IPS-15b (cell line): Measurements from ENCODE around the gene NAA50.

Experiments used
- H3K27me3 ChIP-seq: one replicate; pipeline ENCODE4 v1.6.1; 2013; ENCODE audit warnings: low read length; ENCODE audit not compliant: control insufficient read depth, insufficient read depth
- H3K36me3 ChIP-seq: one replicate; pipeline ENCODE4 v1.6.1; 2013; ENCODE audit warnings: low read length; ENCODE audit not compliant: control insufficient read depth, insufficient read depth
- H3K4me1 ChIP-seq: one replicate; pipeline ENCODE4 v1.6.1; 2013; ENCODE audit warnings: mild to moderate bottlenecking, low read length; ENCODE audit not compliant: control insufficient read depth, insufficient read depth
- H3K4me3 ChIP-seq: one replicate; pipeline ENCODE4 v1.5.1; 2013; ENCODE audit warnings: low read depth, low read length
- H3K9ac ChIP-seq: one replicate; pipeline ENCODE4 v1.6.1; 2013; ENCODE audit warnings: low read depth, mild to moderate bottlenecking, low read length
- H3K9me3 ChIP-seq: one replicate; pipeline ENCODE4 v1.6.1; 2013; ENCODE audit warnings: mild to moderate bottlenecking, low read length; ENCODE audit not compliant: control insufficient read depth, insufficient read depth

The NAA50 gene

GRCh38 chr3:113736548-113737089 is 9.4 kb downstream of the NAA50 start:
- Histone ChIP-seq H3K9ac (no peak overlapping the region), H3K9me3 (no peaks in the 10 kb centered on the region), H3K4me3 (no peak overlapping the region), H3K4me1 (peaks cover 21% of the 10 kb centered on the region), H3K27me3 (no peaks in the 10 kb centered on the region), H3K36me3 (no peaks in the 10 kb centered on the region)

GRCh38 chr3:113731694-113732093 is 14.4 kb downstream of the NAA50 start:
- Histone ChIP-seq H3K9ac (no peak overlapping the region), H3K27me3 (no peaks in the 10 kb centered on the region), H3K4me1 (peaks cover 6% of the 10 kb centered on the region), H3K4me3 (no peak overlapping the region), H3K36me3 (no peaks in the 10 kb centered on the region), H3K9me3 (no peaks in the 10 kb centered on the region)

- Histone ChIP-seq H3K4me1 (no peaks in the 10 kb centered on the region), H3K9ac (no peak overlapping the region), H3K9me3 (no peaks in the 10 kb centered on the region), H3K36me3 (no peaks in the 10 kb centered on the region), H3K27me3 (no peaks in the 10 kb centered on the region), H3K4me3 (no peak overlapping the region)
Measured at GRCh38 chr3:113730550-113730949, 15.5 kb downstream of the NAA50 start.

GRCh38 chr3:113728661-113729060 is 17.4 kb downstream of the NAA50 start:
- no peak overlapping the region for H3K4me3 ChIP-seq
- H3K36me3 ChIP-seq, result no peaks in the 10 kb centered on the region
- H3K9me3 ChIP-seq, result no peaks in the 10 kb centered on the region
- no peak overlapping the region for H3K9ac ChIP-seq
- no peaks in the 10 kb centered on the region for H3K4me1 ChIP-seq
- H3K27me3 ChIP-seq, result no peaks in the 10 kb centered on the region

- no peaks in the 10 kb centered on the region for H3K27me3 ChIP-seq
- H3K4me3 ChIP-seq, result no peak overlapping the region
- H3K9ac ChIP-seq, result no peak overlapping the region
- H3K9me3 ChIP-seq, result no peaks in the 10 kb centered on the region
- H3K36me3 ChIP-seq, result peaks cover 4% of the 10 kb centered on the region
- no peaks in the 10 kb centered on the region for H3K4me1 ChIP-seq
Measured at GRCh38 chr3:113721636-113722035, 24.4 kb downstream of the NAA50 start.

- no peaks in the 10 kb centered on the region for H3K27me3 ChIP-seq
- no peak overlapping the region for H3K4me3 ChIP-seq
- H3K4me1 ChIP-seq, result no peaks in the 10 kb centered on the region
- peaks cover 4% of the 10 kb centered on the region for H3K36me3 ChIP-seq
- no peak overlapping the region for H3K9ac ChIP-seq
- no peaks in the 10 kb centered on the region for H3K9me3 ChIP-seq
Measured at GRCh38 chr3:113719758-113720157, 26.3 kb downstream of the NAA50 start.

- Histone ChIP-seq H3K9ac (no peak overlapping the region), H3K27me3 (no peaks in the 10 kb centered on the region), H3K4me1 (no peaks in the 10 kb centered on the region), H3K4me3 (no peak overlapping the region), H3K36me3 (peaks cover 4% of the 10 kb centered on the region), H3K9me3 (no peaks in the 10 kb centered on the region)
Measured at GRCh38 chr3:113719294-113719693, 26.8 kb downstream of the NAA50 start.

GRCh38 chr3:113717818-113718217 is 28.2 kb downstream of the NAA50 start:
- no peak overlapping the region for H3K9ac ChIP-seq
- no peak overlapping the region for H3K4me3 ChIP-seq
- no peaks in the 10 kb centered on the region for H3K9me3 ChIP-seq
- no peaks in the 10 kb centered on the region for H3K27me3 ChIP-seq
- peaks cover 4% of the 10 kb centered on the region for H3K36me3 ChIP-seq
- H3K4me1 ChIP-seq, result no peaks in the 10 kb centered on the region

GRCh38 chr3:113717308-113717707 is 28.7 kb downstream of the NAA50 start:
- Histone ChIP-seq H3K9ac (no peak overlapping the region), H3K36me3 (peaks cover 4% of the 10 kb centered on the region), H3K27me3 (no peaks in the 10 kb centered on the region), H3K9me3 (no peaks in the 10 kb centered on the region), H3K4me1 (no peaks in the 10 kb centered on the region), H3K4me3 (no peak overlapping the region)

- H3K27me3 ChIP-seq, result no peaks in the 10 kb centered on the region
- H3K4me3 ChIP-seq, result no peak overlapping the region
- no peak overlapping the region for H3K9ac ChIP-seq
- no peaks in the 10 kb centered on the region for H3K9me3 ChIP-seq
- H3K4me1 ChIP-seq, result no peaks in the 10 kb centered on the region
- no peaks in the 10 kb centered on the region for H3K36me3 ChIP-seq
Measured at GRCh38 chr3:113714702-113715101, 31.3 kb downstream of the NAA50 start.

GRCh38 chr3:113712129-113712528 is 33.9 kb downstream of the NAA50 start:
- Histone ChIP-seq H3K27me3 (no peaks in the 10 kb centered on the region), H3K4me3 (no peak overlapping the region), H3K9ac (no peak overlapping the region), H3K9me3 (no peaks in the 10 kb centered on the region), H3K4me1 (no peaks in the 10 kb centered on the region), H3K36me3 (no peaks in the 10 kb centered on the region)

- no peaks in the 10 kb centered on the region for H3K4me1 ChIP-seq
- no peaks in the 10 kb centered on the region for H3K9me3 ChIP-seq
- H3K4me3 ChIP-seq, result no peak overlapping the region
- H3K27me3 ChIP-seq, result no peaks in the 10 kb centered on the region
- no peak overlapping the region for H3K9ac ChIP-seq
- H3K36me3 ChIP-seq, result no peaks in the 10 kb centered on the region
Measured at GRCh38 chr3:113707835-113708234, 38.2 kb downstream of the NAA50 start.
